HepG2 (cell line): ENCODE data around the gene WDR83. TPM values are rescaled to one million over a fixed set of nuclear protein-coding genes. Genes with fewer than 3 reads are reported as not detected.

Source experiments
- BHLHE40 ChIP-seq: IDR thresholded peaks from 2 replicates; pipeline ENCODE4 v1.6.1; 2011; ENCODE audit warnings: low read length, improper control_type of control experiment
- ELF4 ChIP-seq: sonication (generic); formaldehyde crosslinking; IDR thresholded peaks from 2 replicates; pipeline ENCODE4 v1.5.0; 2020; ENCODE audit warnings: missing genetic modification reagents, mild to moderate bottlenecking, moderate library complexity, borderline replicate concordance
- FOXC1 ChIP-seq: sonication (generic); formaldehyde crosslinking; IDR thresholded peaks from 2 replicates; pipeline ENCODE4 v1.8.0; 2022; ENCODE audit warnings: mild to moderate bottlenecking, missing genetic modification reagents, borderline replicate concordance
- FOXM1 ChIP-seq: sonication (generic); formaldehyde crosslinking; IDR thresholded peaks from 2 replicates; pipeline ENCODE4 v1.5.0; 2020; ENCODE audit warnings: missing genetic modification reagents
- GZF1 ChIP-seq: sonication (generic); formaldehyde crosslinking; IDR thresholded peaks from 2 replicates; pipeline ENCODE4 v1.5.1; 2020; ENCODE audit warnings: mild to moderate bottlenecking, missing genetic modification reagents
- KDM5B ChIP-seq: sonication (generic); formaldehyde crosslinking; IDR thresholded peaks from 2 replicates; pipeline ENCODE4 v1.4.0; 2020; ENCODE audit warnings: missing genetic modification reagents, mild to moderate bottlenecking, borderline replicate concordance
- KLF15 ChIP-seq: sonication (generic); formaldehyde crosslinking; IDR thresholded peaks from 2 replicates; pipeline ENCODE4 v1.8.1; 2023; ENCODE audit warnings: borderline replicate concordance, mild to moderate bottlenecking, inconsistent platforms, missing genetic modification reagents, mixed read lengths
- NFYC ChIP-seq: IDR thresholded peaks from 2 replicates; pipeline ENCODE4 v1.6.1; 2016; ENCODE audit warnings: missing genetic modification reagents, missing compliant biosample characterization
- NR3C1 ChIP-seq: sonication (generic); formaldehyde crosslinking; IDR thresholded peaks from 2 replicates; pipeline ENCODE4 v1.4.0; 2020; ENCODE audit warnings: missing genetic modification reagents
- RBM22 ChIP-seq: fragments of 200-400 bp; formaldehyde crosslinking; optimal IDR thresholded peaks from 2 replicates; pipeline ENCODE3; 2017; ENCODE audit warnings: mild to moderate bottlenecking, low read length, moderate library complexity
- SNAI1 ChIP-seq: sonication (generic); formaldehyde crosslinking; IDR thresholded peaks from 2 replicates; pipeline ENCODE4 v1.5.0; 2020; ENCODE audit warnings: mild to moderate bottlenecking, missing genetic modification reagents, borderline replicate concordance
- ZBTB40 ChIP-seq, 2 experiments: fragments of 450-650 bp in 1 of 2; sonication (generic) in 1 of 2; formaldehyde crosslinking in 1 of 2; IDR thresholded peaks; 2 replicates each; pipeline versions ENCODE4 v1.6.1 to v1.8.0; 2016 to 2022; ENCODE audit warnings: antibody characterized with exemption in 1 of 2, mild to moderate bottlenecking in 1 of 2, missing genetic modification reagents in 1 of 2
- ZNF343 ChIP-seq: sonication (generic); formaldehyde crosslinking; IDR thresholded peaks from 2 replicates; pipeline ENCODE4 v1.4.0; 2020; ENCODE audit warnings: mild to moderate bottlenecking, missing genetic modification reagents
- ZNF503 ChIP-seq: sonication (generic); formaldehyde crosslinking; IDR thresholded peaks from 2 replicates; pipeline ENCODE4 v1.4.0; 2020; ENCODE audit warnings: missing genetic modification reagents
- ZSCAN20 ChIP-seq: sonication (generic); formaldehyde crosslinking; IDR thresholded peaks from 2 replicates; pipeline ENCODE4 v1.4.0; 2020; ENCODE audit warnings: missing genetic modification reagents, mild to moderate bottlenecking, borderline replicate concordance
- polyA plus RNA-seq, 8 experiments: library from polyadenylated mRNA; depleted of rRNA in 3 of 8; stranded (reverse) in 7 of 8; unstranded in 1 of 8; fragments of >200 nt; fragmentation: Illumina TruSeq in 4 of 8; extraction: Trizol in 4 of 8; gene quantifications; 2 replicates each; pipeline versions ENCODE4 v1.2.1 to v1.2.3, GENCODE V29; 2011 to 2016; ENCODE audit warnings: low read depth in 4 of 8, missing spikeins in 1 of 8, mixed read lengths in 1 of 8; ENCODE audit not compliant: insufficient read depth in 1 of 8
- total RNA-seq, 5 experiments: library from RNA; depleted of rRNA; stranded (reverse); fragments of >200 nt; fragmentation: Illumina TruSeq; extraction: Trizol; gene quantifications; 2 replicates each; pipeline ENCODE4 v1.2.3, GENCODE V29; 2016; ENCODE audit warnings: low read depth in 1 of 5
- TF ChIP-seq, protein P1 (sequence below): sonication (generic); formaldehyde crosslinking; conservative IDR thresholded peaks from 2 replicates; pipeline ENCODE4 v1.8.1; 2023; ENCODE audit warnings: missing genetic modification reagents

WDR83 gene
- total and polyA plus RNA-seq, 2 of the 13 experiments (the other 11 are each of a cell fraction or from before 2014, with no cell fraction given), result 4.5 to 10.7 TPM

- TF ChIP-seq ZBTB40 (IDR thresholded peaks at IDR 0.05) (no peak), ZBTB40 (CRISPR knock-in tag; IDR thresholded peaks at IDR 0.05) (peak; percentile 17; the same call in 1 of the 2 replicates), NR3C1 (CRISPR knock-in tag) (no peak), GZF1 (CRISPR knock-in tag) (no peak), KLF15 (no peak), RBM22 (no peak), ZNF503 (CRISPR knock-in tag) (no peak), SNAI1 (CRISPR knock-in tag) (no peak), FOXC1 (CRISPR knock-in tag) (no peak), ZSCAN20 (CRISPR knock-in tag) (no peak), FOXM1 (CRISPR knock-in tag) (no peak), ELF4 (CRISPR knock-in tag) (no peak), KDM5B (no peak), ZNF343 (CRISPR knock-in tag) (0 out of 2 replicates have a peak, but pooled peaks have one; percentile 18), NFYC (CRISPR knock-in tag) (peak; percentile 87), BHLHE40 (peak; percentile 99)
- TF ChIP-seq, protein P1, sequence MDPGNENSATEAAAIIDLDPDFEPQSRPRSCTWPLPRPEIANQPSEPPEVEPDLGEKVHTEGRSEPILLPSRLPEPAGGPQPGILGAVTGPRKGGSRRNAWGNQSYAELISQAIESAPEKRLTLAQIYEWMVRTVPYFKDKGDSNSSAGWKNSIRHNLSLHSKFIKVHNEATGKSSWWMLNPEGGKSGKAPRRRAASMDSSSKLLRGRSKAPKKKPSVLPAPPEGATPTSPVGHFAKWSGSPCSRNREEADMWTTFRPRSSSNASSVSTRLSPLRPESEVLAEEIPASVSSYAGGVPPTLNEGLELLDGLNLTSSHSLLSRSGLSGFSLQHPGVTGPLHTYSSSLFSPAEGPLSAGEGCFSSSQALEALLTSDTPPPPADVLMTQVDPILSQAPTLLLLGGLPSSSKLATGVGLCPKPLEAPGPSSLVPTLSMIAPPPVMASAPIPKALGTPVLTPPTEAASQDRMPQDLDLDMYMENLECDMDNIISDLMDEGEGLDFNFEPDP (CRISPR knock-in tag), result no peak
These were observed 56.2 kb downstream of the WDR83 start (continued) for GRCh38 chr19:12722566-12723380.
